ENCODE measurements around the gene RGS5. TPM values are rescaled to one million over a fixed set of nuclear protein-coding genes. Genes with fewer than 3 reads are reported as not detected.

Gene RGS5
- total and polyA plus RNA-seq, 2 experiments from 2014 or later: 23.4 to 48.3 TPM

GRCh38 chr1:163161841-163162240 is 40.9 kb downstream of the RGS5 start (continued):
- no peak for TF ChIP-seq ZNF462 (CRISPR knock-in tag; IDR thresholded peaks at IDR 0.05)
- no peak for TF ChIP-seq ZNF331 (CRISPR knock-in tag; IDR thresholded peaks at IDR 0.05; ENCODE audit: low read depth)

GRCh38 chr1:163161337-163161736 is 41.4 kb downstream of the RGS5 start:
- Histone ChIP-seq H3K79me2 (replicated peaks; ENCODE audit: insufficient read depth) (no peaks in the 10 kb centered on the region), H3K27me3 (ENCODE audit: insufficient read depth) (no peaks in the 10 kb centered on the region), H3K36me3 (ENCODE audit: insufficient read depth) (no peaks in the 10 kb centered on the region)
- TF ChIP-seq ZNF462 (CRISPR knock-in tag; IDR thresholded peaks at IDR 0.05) (no peak), EZH2phosphoT487 (IDR thresholded peaks at IDR 0.05; ENCODE audit: unreplicated experiment) (no peak), EZH2 (IDR thresholded peaks at IDR 0.05; ENCODE audit: low read depth, unreplicated experiment) (no peak), ETS1 (IDR thresholded peaks at IDR 0.05) (no peak), NANOG (IDR thresholded peaks at IDR 0.05; ENCODE audit: borderline replicate concordance) (no peak)

More at GRCh38 chr1:163161337-163161736, 41.4 kb downstream of the RGS5 start:
- no peaks in the 10 kb centered on the region for H3F3A ChIP-seq (replicated peaks; ENCODE audit: low read depth)
- peaks cover 31% of the 10 kb centered on the region for H3K36me3 Mint-ChIP-seq (ENCODE audit: low read depth)
- H3K4me1 ChIP-seq (ENCODE audit: insufficient read depth): peaks cover 2% of the 10 kb centered on the region
- no peak overlapping the region for H3K27ac Mint-ChIP-seq
- no peak overlapping the region for H3K4me3 ChIP-seq
- H3K9me2 ChIP-seq (ENCODE audit: insufficient read depth): peaks cover 6% of the 10 kb centered on the region; the same call in 1 of the 2 replicates
- peaks cover 16% of the 10 kb centered on the region for H3K4me1 Mint-ChIP-seq
- H2AFZ ChIP-seq: no peak overlapping the region
- no peaks in the 10 kb centered on the region for H4K20me1 ChIP-seq (replicated peaks; ENCODE audit: insufficient read depth)
- DNase-seq (ENCODE audit: low spot score): no peak
- peaks cover 15% of the 10 kb centered on the region for H3K9me3 Mint-ChIP-seq
- no peak overlapping the region for H3K27ac ChIP-seq (ENCODE audit: low read depth)
- no peak overlapping the region for H3K4me2 ChIP-seq
- H3K4me3 Mint-ChIP-seq: no peak overlapping the region
- ATAC-seq: no peak
- peaks cover 3% of the 10 kb centered on the region for H3K27me3 Mint-ChIP-seq (ENCODE audit: insufficient read depth, low read depth, poor library complexity)
